IMR-90 (cell line): Measurements from ENCODE around the gene POTEG. TPM values are rescaled to one million over a fixed set of nuclear protein-coding genes. Genes with fewer than 3 reads are reported as not detected.
"Not testable (repeated sequence)": the region's sequence is repeated elsewhere in the genome, so short reads cannot be mapped to it uniquely, and the experiment has no call there.

Experiments used
- ATAC-seq: fragments of 200-7000 bp; cut with Tn5 transposase; 2 replicates; pipeline ENCODE4 v1.9.1; 2020; ENCODE audit warnings: low read depth, mild to moderate bottlenecking, moderate library complexity
- BruUV-seq: library from RNA; stranded (reverse); fragments of 400-500 nt; replicated peaks from 2 replicates; lab custom pipeline; 2021; lab: Mats Ljungman, UMichigan
- CTCF ChIA-PET: fragments of 300-600 bp; formaldehyde crosslinking; extraction: SDS; loops from one replicate; lab custom pipeline; 2021; ENCODE audit warnings: antibody characterized with exemption; lab: Yijun Ruan, JAX
- POLR2A ChIA-PET: fragments of 300-600 bp; sonication (Branson Sonifier 250); formaldehyde crosslinking; loops from one replicate; lab custom pipeline; 2022; ENCODE audit warnings: antibody characterized with exemption; ENCODE audit not compliant: unreplicated experiment; lab: Charles Lee
- DNase-seq: peaks from one replicate; pipeline ENCODE4 v3.0.0; 2013
- H2AFZ ChIP-seq: replicated peaks from 2 replicates; pipeline ENCODE3; 2013; ENCODE audit warnings: low read length, mild to moderate bottlenecking; ENCODE audit not compliant: poor library complexity
- H2AK5ac ChIP-seq: 2 replicates; pipeline ENCODE4 v1.6.1; 2013; ENCODE audit warnings: low read depth, low read length, inconsistent platforms
- H2AK9ac ChIP-seq: replicated peaks from 2 replicates; pipeline ENCODE3; 2013; ENCODE audit warnings: mild to moderate bottlenecking, low read depth, low read length, moderate library complexity; ENCODE audit not compliant: poor library complexity
- H2BK120ac ChIP-seq: 2 replicates; pipeline ENCODE4 v1.6.1; 2013; ENCODE audit warnings: low read depth, low read length, inconsistent platforms
- H2BK15ac ChIP-seq: 3 replicates; pipeline ENCODE4 v1.6.1; 2013; ENCODE audit warnings: low read depth, low read length, inconsistent platforms
- H2BK20ac ChIP-seq: 2 replicates; pipeline ENCODE4 v1.6.1; 2013; ENCODE audit warnings: low read depth, mild to moderate bottlenecking, inconsistent platforms, low read length, moderate library complexity
- H2BK5ac ChIP-seq: 2 replicates; pipeline ENCODE4 v1.6.1; 2013; ENCODE audit warnings: mild to moderate bottlenecking, low read depth, low read length, inconsistent platforms; ENCODE audit not compliant: poor library complexity, severe bottlenecking
- H3K14ac ChIP-seq: replicated peaks from 2 replicates; pipeline ENCODE4 v1.6.1; 2013; ENCODE audit warnings: low read depth, low read length, inconsistent platforms
- H3K18ac ChIP-seq: 2 replicates; pipeline ENCODE4 v1.6.1; 2013; ENCODE audit warnings: low read depth, low read length, control low read depth
- H3K23ac ChIP-seq: 2 replicates; pipeline ENCODE4 v1.6.1; 2013; ENCODE audit warnings: low read depth, low read length, inconsistent platforms
- H3K27ac ChIP-seq: 2 replicates; pipeline ENCODE4 v1.5.1; 2013; ENCODE audit warnings: mild to moderate bottlenecking, control low read depth, low read length; ENCODE audit not compliant: insufficient read depth
- H3K27me3 ChIP-seq: 2 replicates; pipeline ENCODE4 v1.6.1; 2013; ENCODE audit warnings: low read length; ENCODE audit not compliant: control insufficient read depth, insufficient read depth
- H3K36me3 ChIP-seq: 2 replicates; pipeline ENCODE4 v1.6.1; 2013; ENCODE audit warnings: low read length, mixed read lengths; ENCODE audit not compliant: control insufficient read depth, insufficient read depth
- H3K4ac ChIP-seq: 2 replicates; pipeline ENCODE4 v1.6.1; 2013; ENCODE audit warnings: low read depth, low read length, inconsistent platforms
- H3K4me1 ChIP-seq: 2 replicates; pipeline ENCODE4 v1.6.1; 2013; ENCODE audit warnings: low read length, mixed read lengths; ENCODE audit not compliant: control insufficient read depth, insufficient read depth
- H3K4me2 ChIP-seq: 2 replicates; pipeline ENCODE4 v1.6.1; 2013; ENCODE audit warnings: low read depth, mild to moderate bottlenecking, control low read depth, low read length, moderate library complexity
- H3K4me3 ChIP-seq: 2 replicates; pipeline ENCODE4 v1.5.1; 2013; ENCODE audit warnings: low read depth, mild to moderate bottlenecking, control low read depth, low read length, moderate library complexity; ENCODE audit not compliant: insufficient read depth
- H3K56ac ChIP-seq: 2 replicates; pipeline ENCODE4 v1.6.1; 2013; ENCODE audit warnings: low read length, inconsistent platforms; ENCODE audit not compliant: insufficient read depth; ENCODE audit errors: extremely low read depth
- H3K79me1 ChIP-seq, 2 experiments: 2 replicates each; pipeline ENCODE4 v1.6.1; 2013; ENCODE audit warnings: low read length in 2 of 2, inconsistent platforms in 1 of 2, low read depth in 1 of 2
- H3K9ac ChIP-seq: 2 replicates; pipeline ENCODE4 v1.6.1; 2013; ENCODE audit warnings: low read depth, low read length, control low read depth
- H3K9me1 ChIP-seq: 2 replicates; pipeline ENCODE4 v1.6.1; 2013; ENCODE audit warnings: low read length, inconsistent platforms; ENCODE audit not compliant: insufficient read depth
- H3K9me3 ChIP-seq: 2 replicates; pipeline ENCODE4 v1.6.1; 2013; ENCODE audit warnings: low read length; ENCODE audit not compliant: control insufficient read depth, insufficient read depth
- H4K20me1 ChIP-seq: 2 replicates; pipeline ENCODE4 v1.6.1; 2013; ENCODE audit warnings: low read length, inconsistent platforms; ENCODE audit not compliant: insufficient read depth
- H4K5ac ChIP-seq: 2 replicates; pipeline ENCODE4 v1.6.1; 2013; ENCODE audit warnings: mild to moderate bottlenecking, low read depth, low read length, control low read depth
- H4K8ac ChIP-seq, 2 experiments: 2 replicates each; pipeline ENCODE4 v1.6.1; 2013; ENCODE audit warnings: low read depth in 2 of 2, low read length in 2 of 2, control low read depth in 1 of 2, inconsistent platforms in 1 of 2
- H4K91ac ChIP-seq: 2 replicates; pipeline ENCODE4 v1.6.1; 2013; ENCODE audit warnings: low read depth, low read length, inconsistent platforms; ENCODE audit not compliant: insufficient read depth
- WGBS, 2 experiments: methylation state at CpG; one replicate each; pipeline versions ENCODE4 v1.1.5 to v1.1.7; 2013; ENCODE audit warnings: missing lambda C conversion rate in 2 of 2; ENCODE audit not compliant: insufficient read length in 1 of 2; ENCODE audit errors: extremely low coverage in 2 of 2; 5-methylcytosine and 5-hydroxymethylcytosine counted together
- dilution Hi-C: fragments of 300-500 bp; cut with HindIII; formaldehyde crosslinking; loops from one replicate; pipeline ENCODE4 v1.14.3; 2018; ENCODE audit warnings: low sequenced_read_pairs; ENCODE audit not compliant: unreplicated experiment
- in situ Hi-C: fragments of 300-500 bp; cut with MboI; formaldehyde crosslinking; loops from 3 replicates; pipeline ENCODE4 v1.14.3; 2019; ENCODE audit warnings: low sequenced_read_pairs, inconsistent platforms, mixed read lengths
- intact Hi-C: fragments of 100-400 bp; cut with micrococcal nuclease; formaldehyde crosslinking; loops from 2 replicates; pipeline ENCODE4 v1.10.0; 2022
- polyA plus RNA-seq, 3 experiments: library from polyadenylated mRNA; depleted of rRNA; stranded (reverse); fragments of >200 nt; gene quantifications; 2 replicates each; pipeline ENCODE4 v1.2.3, GENCODE V29; 2012; ENCODE audit warnings: low replicate concordance in 1 of 3
- total RNA-seq: library from RNA; depleted of rRNA; stranded (reverse); fragments of >200 nt; gene quantifications from 2 replicates; pipeline ENCODE4 v1.2.3, GENCODE V29; 2012

Gene POTEG
- total and polyA plus RNA-seq, 2 of the 4 experiments (the other 2 are of a cell fraction) = not detected

DNA sequence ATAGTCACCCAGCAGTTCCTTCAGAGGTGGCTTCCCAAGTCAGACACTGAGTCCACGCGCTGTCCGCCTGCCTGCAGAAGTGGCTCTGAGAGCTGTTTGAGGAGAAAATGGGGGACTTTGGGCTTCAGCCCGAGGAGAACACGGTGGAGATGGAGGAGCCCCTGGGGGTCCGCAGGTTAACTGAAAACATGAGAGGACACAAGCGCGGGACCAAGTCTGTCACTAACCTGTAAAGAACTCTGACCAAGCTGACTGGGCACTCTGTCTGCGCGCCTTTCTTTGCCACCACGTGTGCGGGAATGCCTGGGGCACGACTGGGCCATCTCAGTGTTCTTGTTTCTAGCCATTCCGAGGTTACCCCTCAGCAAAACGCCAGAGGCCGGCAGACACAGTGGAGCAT lies 62.4 kb downstream of the POTEG start:
- no CpG with 5 or more reads among the region's 16 CpGs for WGBS, 2 experiments
- H3K27ac ChIP-seq, H4K20me1 ChIP-seq: not testable (repeated sequence)

DNA sequence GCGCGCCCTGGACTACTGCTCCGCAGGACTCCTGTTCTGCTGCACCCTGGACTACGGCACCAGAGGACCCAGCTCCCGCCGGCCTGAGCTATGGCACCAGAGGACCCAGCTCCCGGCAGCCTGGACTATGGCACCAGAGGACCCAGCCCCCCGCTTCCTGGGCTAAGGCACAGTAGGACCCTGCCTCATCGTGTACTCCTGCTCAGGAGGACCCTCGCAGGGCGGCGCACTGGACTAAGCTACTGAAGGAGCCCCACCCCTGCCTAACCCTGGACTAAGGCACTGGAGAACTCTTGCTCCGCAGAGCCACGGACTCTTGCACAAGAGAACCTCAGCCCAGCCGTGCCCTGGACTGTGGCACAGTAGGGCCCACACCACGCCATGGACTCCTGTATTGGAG lies 71.3 kb downstream of the POTEG start:
- H3K4ac ChIP-seq, H2AK9ac ChIP-seq, dilution Hi-C loops, H3K27me3 ChIP-seq, H3K4me3 ChIP-seq, H2BK120ac ChIP-seq, H3K79me1 ChIP-seq, H3K9me3 ChIP-seq, H3K36me3 ChIP-seq, intact Hi-C loops, H3K56ac ChIP-seq, in situ Hi-C loops, H4K8ac ChIP-seq, ATAC-seq, H2AFZ ChIP-seq, H2BK15ac ChIP-seq, H4K5ac ChIP-seq, POLR2A ChIA-PET, H2AK5ac ChIP-seq, H3K4me1 ChIP-seq, DNase-seq, H4K20me1 ChIP-seq, H3K9me1 ChIP-seq, H2BK5ac ChIP-seq, H3K9ac ChIP-seq, H4K91ac ChIP-seq, H3K23ac ChIP-seq, H3K18ac ChIP-seq, H3K14ac ChIP-seq, H3K4me2 ChIP-seq, H2BK20ac ChIP-seq, H3K27ac ChIP-seq, BruUV-seq, CTCF ChIA-PET: not testable (repeated sequence)
- WGBS, 2 experiments = no CpG with 5 or more reads among the region's 16 CpGs

More for the DNA sequence above, 62.4 kb downstream of the POTEG start:
- H3K79me1 ChIP-seq, BruUV-seq, dilution Hi-C loops, POLR2A ChIA-PET, H2BK120ac ChIP-seq, ATAC-seq, H4K5ac ChIP-seq, H3K27me3 ChIP-seq, H3K4ac ChIP-seq, H3K14ac ChIP-seq, H2AK9ac ChIP-seq, DNase-seq, H3K36me3 ChIP-seq, H2AK5ac ChIP-seq, H3K9me3 ChIP-seq, CTCF ChIA-PET, H3K9me1 ChIP-seq, H3K56ac ChIP-seq, H4K91ac ChIP-seq, H3K4me3 ChIP-seq, H3K9ac ChIP-seq, H3K18ac ChIP-seq, H3K4me1 ChIP-seq, in situ Hi-C loops, H2BK20ac ChIP-seq, intact Hi-C loops, H2BK15ac ChIP-seq, H3K4me2 ChIP-seq, H4K8ac ChIP-seq, H2BK5ac ChIP-seq, H2AFZ ChIP-seq, H3K23ac ChIP-seq: not testable (repeated sequence)
